BE2C (cell line): ENCODE measurements around the gene CRTAP.

Experiments
- DNase-seq: peaks from one replicate; pipeline ENCODE4 v3.0.0-alpha.2; 2020
- H3K27me3 ChIP-seq: fragments of 250-450 bp; sonication (Bioruptor Pico); 2 replicates; pipeline ENCODE4 v1.5.1; 2020; ENCODE audit warnings: mild to moderate bottlenecking
- H3K36me3 ChIP-seq: fragments of 250-450 bp; sonication (Bioruptor Pico); 2 replicates; pipeline ENCODE4 v1.5.1; 2020; ENCODE audit warnings: mild to moderate bottlenecking
- H3K4me1 ChIP-seq: fragments of 250-450 bp; sonication (Bioruptor Pico); 2 replicates; pipeline ENCODE4 v1.5.1; 2020
- H3K4me3 ChIP-seq: 2 replicates; pipeline ENCODE4 v1.5.1; 2011; ENCODE audit warnings: low read depth, low read length
- H3K9me3 ChIP-seq: fragments of 250-450 bp; sonication (Bioruptor Pico); 2 replicates; pipeline ENCODE4 v1.5.1; 2020
- CTCF ChIP-seq: IDR thresholded peaks from 2 replicates; pipeline ENCODE4 v1.5.1; 2012; ENCODE audit warnings: mild to moderate bottlenecking, low read depth, low read length

CRTAP gene

GRCh38 chr3:33165372-33165771 is 51.6 kb downstream of the CRTAP start:
- no peak for TF ChIP-seq CTCF
- H3K9me3 ChIP-seq: no peaks in the 10 kb centered on the region
- H3K36me3 ChIP-seq: no peaks in the 10 kb centered on the region
- H3K27me3 ChIP-seq: no peaks in the 10 kb centered on the region
- H3K4me3 ChIP-seq: no peak overlapping the region
- H3K4me1 ChIP-seq: no peaks in the 10 kb centered on the region
- no peak for DNase-seq

GRCh38 chr3:33166095-33166494 is 52.3 kb downstream of the CRTAP start:
- no peak for TF ChIP-seq CTCF
- no peak overlapping the region for H3K4me3 ChIP-seq
- no peaks in the 10 kb centered on the region for H3K9me3 ChIP-seq
- H3K36me3 ChIP-seq: no peaks in the 10 kb centered on the region
- H3K4me1 ChIP-seq: no peaks in the 10 kb centered on the region
- DNase-seq: no peak
- H3K27me3 ChIP-seq: no peaks in the 10 kb centered on the region

GRCh38 chr3:33167284-33167683 is 53.5 kb downstream of the CRTAP start:
- TF ChIP-seq CTCF: no peak

GRCh38 chr3:33167716-33168336 is 54.0 kb downstream of the CRTAP start:
- Histone ChIP-seq H3K36me3 (no peaks in the 10 kb centered on the region), H3K27me3 (no peaks in the 10 kb centered on the region), H3K4me1 (no peaks in the 10 kb centered on the region), H3K4me3 (no peak overlapping the region), H3K9me3 (no peaks in the 10 kb centered on the region)
- TF ChIP-seq CTCF: no peak
- no peak for DNase-seq

More at GRCh38 chr3:33167284-33167683, 53.5 kb downstream of the CRTAP start:
- Histone ChIP-seq H3K4me3 (no peak overlapping the region), H3K4me1 (no peaks in the 10 kb centered on the region), H3K36me3 (no peaks in the 10 kb centered on the region), H3K27me3 (no peaks in the 10 kb centered on the region), H3K9me3 (no peaks in the 10 kb centered on the region)
- DNase-seq: no peak

- no peaks in the 10 kb centered on the region for H3K9me3 ChIP-seq
- no peaks in the 10 kb centered on the region for H3K36me3 ChIP-seq
- H3K27me3 ChIP-seq: no peaks in the 10 kb centered on the region
- no peak for TF ChIP-seq CTCF
- no peak overlapping the region for H3K4me3 ChIP-seq
- H3K4me1 ChIP-seq: no peaks in the 10 kb centered on the region
- DNase-seq: no peak
These were observed 56.7 kb downstream of the CRTAP start for GRCh38 chr3:33170531-33170930.

GRCh38 chr3:33171580-33171979 is 57.8 kb downstream of the CRTAP start:
- no peak for TF ChIP-seq CTCF
- H3K4me3 ChIP-seq: no peak overlapping the region
- H3K9me3 ChIP-seq: no peaks in the 10 kb centered on the region
- H3K27me3 ChIP-seq: no peaks in the 10 kb centered on the region
- no peaks in the 10 kb centered on the region for H3K36me3 ChIP-seq
- no peak for DNase-seq
- H3K4me1 ChIP-seq: no peaks in the 10 kb centered on the region
